HG03064 (cell line): Measurements from ENCODE around the gene DIMT1.

Experiments used
- ATAC-seq: cut with Tn5 transposase; IDR thresholded peaks from one replicate; pipeline ENCODE4 v1.9.1; 2021; ENCODE audit warnings: low read depth; ENCODE audit not compliant: unreplicated experiment

DIMT1 gene

DNA sequence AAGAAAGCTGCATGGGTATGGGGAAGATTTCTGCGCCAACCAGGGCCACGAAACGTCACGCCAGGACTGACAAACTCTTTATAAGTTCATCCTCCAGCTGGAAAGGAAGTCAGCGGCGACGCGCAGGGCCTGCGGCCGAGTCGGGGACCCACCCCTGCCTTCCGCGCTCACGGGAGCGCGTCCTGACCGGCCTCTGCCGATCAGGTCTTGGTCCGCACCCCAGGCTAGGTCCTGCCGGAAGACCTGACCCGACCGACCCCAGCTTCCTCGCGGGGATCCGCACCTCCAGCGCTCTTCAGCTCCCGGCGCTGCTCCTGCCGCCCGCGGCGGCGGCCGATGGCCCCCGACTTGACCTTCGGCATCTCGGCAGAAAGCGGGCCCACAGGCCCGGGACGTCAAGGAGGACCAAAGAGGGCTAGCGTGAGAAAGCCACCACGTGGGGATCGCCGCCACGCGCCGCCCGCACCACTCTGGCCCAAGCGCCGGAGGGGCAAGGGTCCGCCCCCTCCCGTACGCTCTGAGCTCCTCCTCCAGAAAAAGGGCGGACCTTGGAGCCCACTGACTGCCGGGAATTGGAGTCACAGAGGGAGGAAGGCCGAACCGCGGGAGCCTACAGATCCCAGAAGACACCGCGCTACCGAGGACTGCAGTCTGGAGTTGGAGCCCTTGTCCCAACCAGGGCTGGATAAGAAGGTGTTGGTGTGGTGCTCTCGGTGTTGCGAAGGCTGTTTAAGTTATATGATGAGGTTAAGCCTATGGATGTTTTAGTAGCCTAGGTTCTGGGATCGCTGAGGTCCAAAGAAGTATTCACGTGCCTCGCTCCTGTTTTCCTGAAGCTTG is at the start of gene DIMT1:
DIMT1 (minus strand) TSS at position 495 of the 840 bp plus-strand sequence; CDS start at position 362, 133 bp downstream.
- ATAC-seq = peak; percentile 99

DNA sequence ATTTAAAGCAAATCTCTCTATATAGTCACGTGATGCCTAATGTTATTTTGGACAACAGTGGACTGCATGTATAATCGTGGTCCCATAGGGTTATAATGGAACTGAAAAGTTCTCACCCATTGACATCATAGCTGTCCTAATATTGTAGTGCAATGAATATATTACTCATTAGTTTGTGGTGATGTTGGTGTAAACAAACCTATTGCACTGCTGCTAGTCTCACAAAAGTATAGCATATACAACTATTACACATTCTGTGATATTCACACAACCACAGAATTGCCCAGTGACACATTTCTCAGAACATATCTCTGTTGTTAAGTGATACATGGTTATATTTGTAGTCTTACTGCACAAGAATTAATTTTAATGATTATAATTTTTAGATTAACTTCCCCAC is 46.6 kb upstream of the DIMT1 start:
- no peak for ATAC-seq

DNA sequence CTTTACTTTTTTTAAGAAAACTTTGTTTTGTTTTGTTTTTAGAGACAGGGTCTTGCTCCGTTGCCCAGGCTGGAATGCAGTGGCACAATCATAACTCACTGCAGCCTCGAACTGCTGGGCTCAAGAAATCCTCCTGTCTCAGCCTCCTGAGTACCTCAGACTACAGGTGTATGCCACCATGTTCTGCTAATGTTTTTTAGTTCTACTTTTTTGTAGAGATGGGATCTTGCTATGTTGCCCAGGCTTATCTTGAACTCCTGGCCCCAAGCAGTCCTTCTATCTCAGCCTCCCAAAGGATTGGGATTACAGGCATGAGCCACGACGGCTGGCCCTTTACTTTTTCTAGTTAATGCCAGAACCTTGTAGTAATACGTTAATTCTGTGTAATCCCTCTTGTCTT is 44.8 kb upstream of the DIMT1 start:
- no peak for ATAC-seq

DNA sequence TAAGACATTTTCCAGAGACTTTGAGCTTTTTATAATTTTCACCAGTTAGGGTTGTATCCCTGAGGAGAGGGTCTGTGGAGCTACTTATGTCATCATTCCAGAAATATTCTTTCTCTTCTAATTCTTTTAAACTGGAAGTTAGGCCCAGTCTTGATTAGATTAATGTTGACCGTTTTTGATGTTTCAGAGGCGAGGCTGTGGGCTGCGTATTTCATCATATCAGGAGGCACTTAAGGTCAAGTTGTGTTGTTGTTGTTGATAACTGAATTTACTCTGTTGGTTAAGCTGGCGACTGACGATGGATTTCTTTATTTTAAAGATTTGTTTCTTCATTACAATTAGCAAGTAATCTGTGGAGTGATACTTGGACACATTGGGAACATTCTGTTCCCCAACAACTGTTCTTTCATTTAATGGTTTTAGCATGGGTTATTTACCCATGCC is 28.9 kb upstream of the DIMT1 start:
- ATAC-seq = no peak

DNA sequence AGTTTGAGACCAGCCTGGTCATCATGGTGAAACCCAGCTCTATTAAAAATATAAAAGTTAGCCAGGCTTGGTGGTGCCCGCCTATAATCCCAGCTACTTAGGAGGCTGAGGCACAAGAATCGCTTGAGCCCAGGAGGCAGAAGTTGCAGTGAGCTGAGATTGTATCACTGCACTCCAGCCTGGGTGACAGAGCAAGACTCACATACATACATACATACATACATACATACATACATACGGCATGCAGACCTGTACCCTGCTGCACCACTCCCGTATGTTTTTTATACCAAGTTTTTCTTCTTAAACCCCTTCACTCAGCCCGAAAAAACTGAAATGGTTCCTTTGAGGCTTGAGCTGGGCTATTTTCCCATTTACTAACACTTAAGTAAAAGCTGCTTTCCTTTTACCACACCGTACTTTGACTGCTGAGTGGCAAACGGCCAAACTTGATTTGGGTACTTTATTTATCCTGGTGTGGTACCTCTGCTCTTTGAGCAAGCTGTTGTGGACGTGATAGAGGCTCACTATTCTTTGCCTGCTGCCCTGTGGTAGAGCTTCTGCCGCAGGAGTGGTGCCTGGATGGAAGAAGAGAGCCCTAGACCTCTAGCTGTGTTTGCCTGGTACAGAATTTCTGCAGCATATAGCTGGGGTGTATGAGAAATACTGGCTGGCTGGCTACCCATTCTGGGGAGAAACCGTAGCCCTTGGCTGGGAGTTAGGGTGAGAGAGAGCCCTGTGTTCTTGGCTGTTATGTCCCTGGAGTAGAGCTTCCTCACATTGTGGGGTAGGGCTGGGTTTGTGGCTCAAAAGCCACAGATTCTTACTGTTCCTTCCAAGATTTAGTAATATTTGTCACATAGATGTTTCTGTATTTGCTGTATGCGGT is 28.3 kb upstream of the DIMT1 start:
- ATAC-seq = no peak

DNA sequence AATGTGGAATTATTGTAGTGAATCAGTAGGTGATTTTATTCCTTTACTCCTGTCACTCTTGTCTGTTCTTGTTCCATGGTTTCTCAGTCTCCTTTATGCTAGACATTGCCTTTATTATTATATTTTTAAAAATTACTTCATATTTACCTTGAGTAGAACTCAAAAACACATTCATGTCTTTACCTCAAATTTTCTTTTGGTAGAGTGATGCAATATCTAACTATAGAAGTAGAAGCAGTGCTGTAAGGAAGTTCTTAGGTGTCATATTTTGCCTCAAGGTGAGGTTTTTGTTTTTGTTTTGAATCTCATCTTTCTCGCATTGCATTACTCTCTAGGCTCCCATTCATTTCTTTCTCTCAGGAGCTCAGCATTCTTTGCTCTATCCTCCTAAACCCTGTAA is 21.1 kb upstream of the DIMT1 start:
- ATAC-seq = no peak

DNA sequence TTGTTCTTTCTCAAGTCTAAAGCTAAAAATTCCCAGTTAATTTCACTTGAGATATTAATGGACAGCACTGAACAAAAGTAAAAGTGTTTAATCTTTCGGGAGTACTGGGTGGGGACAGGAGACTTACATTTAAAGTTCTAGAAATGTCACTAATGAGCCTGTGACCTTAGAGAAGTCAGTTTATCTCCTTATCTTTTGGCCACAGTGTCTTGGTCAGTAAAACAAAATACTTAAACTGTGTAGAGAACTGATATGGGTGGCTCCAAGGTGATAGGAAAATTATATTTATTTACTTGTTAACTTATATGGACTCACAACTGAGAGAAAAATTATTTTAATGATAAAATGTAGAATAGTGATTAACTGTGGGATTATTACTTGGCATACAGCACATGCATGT is 17.7 kb upstream of the DIMT1 start:
- no peak for ATAC-seq

DNA sequence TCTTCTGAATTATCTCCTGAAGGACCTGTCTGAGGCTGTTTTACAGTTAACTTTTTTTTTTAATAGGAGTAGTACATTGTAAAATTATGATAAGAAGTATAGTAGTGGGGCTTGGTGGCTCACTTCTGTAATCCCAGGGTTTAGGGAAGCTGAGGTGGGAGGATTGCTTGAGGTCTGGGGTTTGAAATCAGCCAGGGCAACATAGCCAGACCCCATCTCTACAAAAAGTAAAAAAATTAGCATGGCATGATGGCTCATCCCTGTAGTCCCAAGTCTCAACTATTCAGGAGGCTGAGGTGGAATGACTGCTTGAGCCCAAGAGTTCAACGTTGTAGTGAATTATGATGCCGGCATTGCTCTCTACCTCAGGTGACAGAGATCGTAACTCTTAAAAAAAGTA is 15.9 kb upstream of the DIMT1 start:
- no peak for ATAC-seq

DNA sequence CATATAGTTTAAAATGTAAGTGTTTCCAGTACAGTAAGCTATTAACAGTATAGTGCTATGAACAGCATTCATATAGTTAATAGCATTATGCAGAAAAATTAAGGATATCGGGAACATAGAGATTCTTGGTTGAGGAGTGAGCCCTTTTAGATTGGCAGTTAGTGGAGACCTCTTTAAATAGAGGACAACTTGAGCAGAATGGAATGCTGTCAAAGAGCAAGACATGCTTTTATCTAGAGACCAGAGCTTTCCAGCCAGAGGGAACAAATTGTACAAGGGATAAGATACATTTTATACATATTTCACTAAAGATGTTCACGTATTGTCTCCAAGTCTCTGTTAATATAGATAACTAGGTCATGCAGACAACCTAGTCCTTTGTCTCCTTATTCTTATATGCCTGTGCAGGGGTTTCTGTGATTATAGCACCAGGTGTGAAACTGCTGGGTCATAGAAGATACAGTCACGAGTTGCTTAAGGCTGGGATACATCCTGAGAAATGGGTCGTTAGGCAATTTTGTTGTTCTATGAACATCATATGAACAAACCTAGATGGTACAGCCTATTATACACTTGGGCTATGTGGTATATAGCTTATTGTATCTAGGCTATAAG is 14.9 kb upstream of the DIMT1 start:
- no peak for ATAC-seq

DNA sequence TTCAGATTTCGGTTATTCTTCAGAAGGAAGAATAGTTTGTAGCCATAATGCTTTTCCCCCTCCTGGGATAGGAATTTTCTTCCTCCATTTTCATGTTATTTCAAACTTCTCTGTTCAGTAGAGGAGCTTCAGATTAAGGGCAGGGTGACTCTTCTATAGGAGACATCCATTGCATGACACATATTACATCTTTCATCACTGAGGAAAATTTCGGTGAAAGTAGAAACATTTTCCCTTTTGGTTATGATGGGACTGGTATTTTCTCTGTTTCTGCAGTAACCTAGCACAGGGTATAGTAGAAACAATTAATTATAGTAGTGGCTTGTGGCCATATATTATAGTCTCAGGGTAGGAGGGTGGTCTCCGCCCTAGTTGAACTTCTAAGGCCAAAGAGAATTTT is 10.0 kb upstream of the DIMT1 start:
- ATAC-seq = no peak

DNA sequence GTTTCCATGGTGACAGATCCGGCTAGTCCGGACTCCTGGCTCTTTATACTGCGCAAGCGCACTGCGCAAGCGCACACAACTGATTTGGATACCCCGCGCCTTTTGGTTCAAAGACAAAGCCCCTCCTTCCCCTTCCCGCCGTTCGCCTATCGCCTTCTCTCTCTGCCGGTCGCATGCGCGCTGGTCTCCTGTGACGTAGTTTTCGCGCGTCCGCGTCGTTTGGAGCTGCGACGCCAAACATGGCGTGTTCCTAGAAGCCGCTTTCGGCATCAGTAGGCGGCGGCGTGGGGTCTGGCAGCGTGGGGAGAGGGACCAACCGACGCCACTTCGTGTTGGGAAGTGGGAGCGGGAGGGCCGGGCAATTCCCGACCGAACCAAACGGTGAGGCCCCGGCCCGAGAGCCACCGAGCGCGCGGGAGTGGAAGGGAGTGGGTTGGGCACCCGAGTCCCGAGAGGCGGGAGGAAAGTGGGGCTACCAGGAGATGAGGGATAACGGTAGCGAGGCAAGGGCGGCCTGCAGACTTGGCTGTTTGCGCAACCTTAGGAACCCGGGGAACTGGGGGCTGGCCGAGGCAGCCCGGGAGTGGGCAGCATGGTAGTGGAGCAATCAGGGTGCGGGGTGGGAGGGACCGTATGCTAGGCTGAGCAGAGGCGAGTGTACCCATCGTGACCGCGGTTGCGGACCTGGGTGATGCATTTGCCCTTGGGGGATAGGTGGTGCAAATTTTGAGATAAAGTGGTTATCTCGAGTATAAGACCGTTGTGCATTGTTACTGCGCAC is 9.0 kb upstream of the DIMT1 start, which contains the start of gene IPO11:
IPO11 (plus strand) TSS at position 215 of the 781 bp plus-strand sequence. CDS start 24,517 bp downstream, outside the sequence.
- ATAC-seq = peak; percentile 97

DNA sequence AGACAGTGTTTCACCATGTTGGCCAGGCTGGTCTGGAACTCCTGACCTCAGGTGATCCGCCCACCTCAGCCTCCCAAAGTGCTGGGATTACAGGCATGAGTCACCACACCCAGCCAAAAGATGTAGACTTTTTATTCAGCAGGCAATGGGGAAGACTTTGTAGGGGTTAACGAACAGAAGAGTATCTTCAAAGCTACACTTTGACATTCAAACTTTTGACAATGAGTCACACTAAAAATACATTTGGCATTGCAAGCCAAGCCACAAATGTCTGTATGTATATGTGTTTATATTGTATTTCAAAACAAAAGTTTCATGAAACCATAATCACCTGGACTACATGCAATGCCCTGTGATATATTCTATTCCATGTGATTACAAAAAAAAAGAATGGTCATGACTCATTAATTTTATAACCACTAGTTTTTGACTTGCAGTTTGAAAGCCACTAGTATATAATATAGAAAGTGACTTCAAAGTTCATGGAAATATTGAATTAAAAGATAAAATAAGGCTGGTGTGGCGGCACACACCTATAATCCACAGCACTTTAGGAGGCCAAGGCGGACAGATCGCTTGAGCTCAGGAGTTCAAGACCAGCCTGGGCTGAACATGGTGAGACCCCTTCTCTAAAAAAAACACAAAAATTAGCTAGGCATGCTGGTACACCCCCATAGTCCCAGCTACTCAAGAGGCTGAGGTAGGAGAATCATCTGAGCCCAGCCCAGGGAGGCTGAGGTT is 8.3 kb downstream of the DIMT1 start:
- no peak for ATAC-seq

DNA sequence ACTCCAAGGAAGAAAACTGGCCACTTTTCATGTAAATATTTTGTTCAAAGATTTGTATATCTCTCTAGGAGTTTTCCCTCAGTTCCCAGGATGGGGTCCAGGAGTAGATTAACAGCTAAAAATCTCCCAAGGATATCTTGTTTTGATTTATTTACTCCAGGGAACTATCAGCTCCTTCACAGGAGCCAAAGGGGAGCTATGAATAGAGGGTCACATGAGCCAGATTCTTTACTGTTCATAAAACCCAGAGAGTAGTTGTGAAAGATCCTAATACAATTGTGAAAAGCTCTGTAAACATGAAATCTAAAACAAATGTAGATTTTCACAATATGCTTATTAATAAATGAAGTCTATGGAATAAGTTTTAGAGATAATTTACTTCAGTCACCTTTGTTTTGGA is 16.9 kb downstream of the DIMT1 start:
- no peak for ATAC-seq

DNA sequence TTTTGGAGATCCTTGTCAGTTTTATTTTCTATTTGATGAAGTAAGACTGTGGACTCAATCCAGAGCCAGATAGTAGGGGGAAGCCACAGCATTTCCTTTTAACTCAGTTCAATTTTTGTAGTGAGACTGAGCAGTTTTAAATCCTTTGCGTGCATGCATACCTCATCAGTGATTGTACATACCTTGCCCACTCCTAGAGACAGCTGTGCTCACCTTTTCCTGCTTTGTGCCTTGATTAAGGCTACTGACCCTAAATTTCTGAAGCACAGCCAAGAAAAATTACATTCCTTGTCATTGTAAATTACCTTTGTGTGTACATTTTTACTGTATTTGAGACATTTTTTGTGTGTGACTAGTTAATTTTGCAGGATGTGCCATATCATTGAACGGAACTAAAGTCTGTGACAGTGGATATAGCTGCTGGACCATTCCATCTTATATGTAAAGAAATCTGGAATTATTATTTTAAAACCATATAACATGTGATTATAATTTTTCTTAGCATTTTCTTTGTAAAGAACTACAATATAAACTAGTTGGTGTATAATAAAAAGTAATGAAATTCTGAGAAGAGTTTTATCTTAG is 17.8 kb downstream of the DIMT1 start:
- ATAC-seq = no peak

DNA sequence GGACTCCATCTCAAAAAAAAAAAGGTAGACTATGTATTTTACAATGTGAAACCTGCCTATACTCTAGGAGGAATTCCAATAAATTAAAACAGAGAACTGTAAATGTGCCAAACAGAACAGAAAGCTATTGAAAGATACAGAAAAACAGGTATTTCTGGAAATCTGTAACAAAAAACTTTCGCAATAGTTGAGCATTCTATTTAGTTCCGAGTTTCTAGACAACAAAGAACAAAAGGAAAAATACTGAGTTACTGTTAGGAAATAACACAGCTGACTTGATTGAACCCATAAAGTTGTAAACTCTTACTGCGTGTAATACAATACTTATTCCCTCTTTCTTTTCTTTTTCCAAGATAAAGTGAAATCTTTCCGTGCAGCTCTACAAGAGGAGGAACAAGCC is 18.6 kb downstream of the DIMT1 start:
- ATAC-seq = no peak

DNA sequence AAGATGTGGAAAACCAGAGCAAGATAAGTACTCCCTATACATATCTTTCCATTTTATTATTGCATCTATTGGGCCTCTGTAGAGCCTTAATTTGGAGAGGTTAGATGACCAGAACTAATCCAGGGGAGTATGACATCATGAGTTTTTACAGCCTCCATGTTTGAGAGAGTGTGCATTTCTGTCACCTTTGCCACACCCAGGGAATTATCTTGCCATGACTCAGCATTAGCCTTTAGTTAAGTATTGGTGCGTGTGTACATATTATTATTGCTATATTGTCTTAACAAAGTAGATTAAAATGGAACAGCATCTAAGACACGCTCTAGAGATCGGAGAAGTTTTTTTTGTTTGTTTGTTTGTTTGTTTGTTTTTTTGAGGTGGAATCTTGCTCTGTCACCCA is 27.6 kb downstream of the DIMT1 start:
- no peak for ATAC-seq

DNA sequence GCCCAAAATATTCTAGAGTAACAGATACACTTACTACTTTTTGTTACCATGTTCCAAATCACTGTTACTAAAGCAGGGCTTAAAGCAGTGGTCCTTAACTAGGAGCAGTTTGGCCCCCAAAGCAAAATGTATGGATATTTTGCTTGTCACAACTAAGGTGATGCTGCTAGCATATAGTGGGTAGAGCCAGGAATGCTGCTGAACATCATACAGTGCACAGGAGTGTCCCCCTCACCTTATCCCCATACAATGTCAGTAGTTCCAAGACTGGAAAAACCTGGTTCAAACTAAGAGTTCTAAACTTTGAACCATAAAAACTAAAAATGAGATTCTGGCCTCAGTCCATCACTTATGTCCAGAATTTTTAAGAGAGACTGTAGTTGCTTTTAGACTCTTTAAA is 28.1 kb downstream of the DIMT1 start:
- no peak for ATAC-seq

DNA sequence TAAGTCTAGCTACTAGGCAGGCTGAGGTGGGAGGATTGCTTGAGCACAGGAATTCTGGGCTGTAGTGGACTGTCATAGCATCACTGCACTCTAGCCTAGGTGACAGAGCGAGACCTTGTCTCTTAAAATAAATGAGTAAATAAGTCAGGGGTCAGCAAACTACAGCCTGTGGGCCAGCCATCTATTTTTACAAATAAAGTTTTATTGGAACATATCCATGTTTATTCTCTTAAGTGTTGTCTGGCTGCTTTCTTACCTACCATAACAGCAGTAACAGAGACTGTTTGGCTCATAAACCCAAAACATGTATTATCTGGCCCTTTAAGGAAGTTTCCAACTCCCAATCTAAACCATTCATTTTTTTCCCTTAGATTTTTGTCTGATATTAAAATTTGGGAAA is 29.6 kb downstream of the DIMT1 start:
- ATAC-seq = no peak

DNA sequence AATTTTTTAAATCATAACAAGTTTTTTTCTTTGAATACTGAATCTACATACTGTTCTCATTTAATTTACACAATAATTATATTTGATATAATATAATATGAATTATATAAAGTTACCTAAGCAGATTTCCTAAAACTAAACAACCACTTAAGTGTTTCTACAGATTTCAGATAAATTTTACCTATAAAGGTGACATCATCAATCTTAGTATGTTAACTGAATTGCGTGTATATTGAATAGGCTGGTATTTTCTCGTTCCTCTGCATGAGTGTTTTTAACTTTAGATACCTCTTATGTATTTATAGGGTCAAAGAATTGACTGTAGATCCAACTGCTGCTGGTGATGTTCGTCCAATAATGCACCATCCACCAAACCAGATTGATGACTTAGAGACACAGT is 30.3 kb downstream of the DIMT1 start:
- ATAC-seq = no peak
